Suprapubic skin (tissue), 4 donors: ENCODE data around the gene SOX9. TPM values are rescaled to one million over a fixed set of nuclear protein-coding genes. Genes with fewer than 3 reads are reported as not detected.
"Not testable (repeated sequence)": the region's sequence is repeated elsewhere in the genome, so short reads cannot be mapped to it uniquely, and the experiment has no call there.

Experiments used
- DNase-seq, 2 donors: peaks; one replicate each; pipeline ENCODE4 v3.0.0-alpha.2; 2019; ENCODE audit warnings: low spot score in 2 of 2
- H3K27ac ChIP-seq: fragments of 200-600 bp; sonication (generic); one replicate; pipeline ENCODE4 v1.5.1; 2019
- H3K27me3 ChIP-seq: fragments of 200-600 bp; sonication (generic); one replicate; pipeline ENCODE4 v1.5.1; 2019
- H3K36me3 ChIP-seq: fragments of 200-600 bp; sonication (generic); one replicate; pipeline ENCODE4 v1.5.1; 2019
- H3K4me1 ChIP-seq: fragments of 200-600 bp; sonication (generic); one replicate; pipeline ENCODE4 v1.5.1; 2019
- H3K4me3 ChIP-seq: fragments of 200-600 bp; sonication (generic); one replicate; pipeline ENCODE4 v1.5.1; 2019; ENCODE audit warnings: mild to moderate bottlenecking
- H3K9me3 ChIP-seq: fragments of 200-600 bp; sonication (generic); one replicate; pipeline ENCODE4 v1.5.1; 2019
- EP300 ChIP-seq: sonication (generic); formaldehyde crosslinking; IDR thresholded peaks from one replicate; pipeline ENCODE4 v1.6.1; 2017; ENCODE audit warnings: antibody characterized with exemption
- POLR2A ChIP-seq, 2 donors: fragments of 450-650 bp; IDR thresholded peaks; one replicate each; pipeline ENCODE4 v1.6.1; 2017; ENCODE audit warnings: antibody characterized with exemption in 2 of 2, mild to moderate bottlenecking in 2 of 2, moderate library complexity in 2 of 2
- POLR2AphosphoS5 ChIP-seq, 3 donors: sonication (generic); formaldehyde crosslinking; IDR thresholded peaks; one replicate each; pipeline ENCODE4 v1.6.1; 2017; ENCODE audit warnings: antibody characterized with exemption in 3 of 3
- WGBS: methylation state at CpG from one replicate; pipeline ENCODE4 v1.1.5; 2018; 5-methylcytosine and 5-hydroxymethylcytosine counted together
- total RNA-seq, 4 donors: library from RNA; depleted of rRNA; stranded (reverse); fragments of >200 nt; gene quantifications; one replicate each; pipeline ENCODE4 v1.1.0, GENCODE V29; 2016
- TF ChIP-seq, protein P1 (sequence below), 2 donors: fragments of 200-600 bp in 1 of 2; fragments of 450-650 bp in 1 of 2; sonication (generic) in 1 of 2; IDR thresholded peaks; one replicate each; pipeline ENCODE4 v1.5.1; 2016 to 2019; ENCODE audit warnings: antibody characterized with exemption in 2 of 2, mild to moderate bottlenecking in 1 of 2, moderate library complexity in 1 of 2

The SOX9 gene
- total RNA-seq, 4 donors from 2014 or later, result 30.0 to 52.3 (median 42.9) TPM

DNA sequence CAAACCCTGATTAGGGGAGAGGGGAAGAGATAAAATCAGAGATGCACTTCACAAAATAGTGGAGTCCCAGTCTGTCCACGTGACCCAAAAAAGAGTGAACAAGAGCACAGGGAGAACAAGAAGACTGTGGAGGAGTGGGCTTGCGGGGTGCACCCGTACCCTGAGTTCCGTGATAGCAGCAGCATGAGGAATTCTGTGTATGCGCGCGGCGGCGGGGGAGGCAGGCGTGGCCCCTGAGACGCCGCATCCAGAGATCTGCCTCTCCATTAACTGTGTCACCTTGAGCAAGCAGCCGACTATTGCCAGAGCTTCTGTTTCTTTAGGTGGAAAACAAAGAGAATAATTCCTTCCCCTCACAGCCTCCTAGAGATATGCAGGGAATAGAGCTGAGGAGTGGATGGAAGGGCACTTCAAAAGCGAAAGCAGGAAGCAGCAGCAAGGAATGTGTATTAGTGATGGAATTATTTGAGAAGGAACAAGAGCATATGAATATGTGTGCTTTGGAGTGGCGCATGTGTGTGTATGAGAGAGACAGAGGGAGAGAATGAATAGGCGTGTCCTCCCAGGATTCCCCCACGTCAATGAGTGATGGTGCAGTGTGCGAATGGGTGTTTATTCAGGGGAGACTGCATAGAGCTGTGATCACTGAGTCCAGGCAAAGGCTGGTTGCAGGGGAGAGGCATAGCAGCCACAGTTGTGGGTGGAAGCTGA is 10.4 kb upstream of the SOX9 start:
- peaks cover 10% of the 10 kb centered on the region for H3K4me1 ChIP-seq
- no peaks in the 10 kb centered on the region for H3K9me3 ChIP-seq
- TF ChIP-seq EP300 (no peak), POLR2A (IDR thresholded peaks at IDR 0.05) (no peak)
- WGBS, result 55% methylated on average over 18 of the region's 18 CpGs
- peaks cover 29% of the 10 kb centered on the region for H3K27me3 ChIP-seq
- DNase-seq, result no peak
- H3K27ac ChIP-seq, result peak overlapping the region; percentile 17
- H3K4me3 ChIP-seq, result peak overlapping the region; percentile 16
- no peaks in the 10 kb centered on the region for H3K36me3 ChIP-seq

- H3K4me1 ChIP-seq, result peaks cover 12% of the 10 kb centered on the region
- 14% methylated on average over 4 of the region's 4 CpGs for WGBS
- H3K4me3 ChIP-seq, result peak overlapping the region; percentile 16
- no peaks in the 10 kb centered on the region for H3K9me3 ChIP-seq
- H3K36me3 ChIP-seq, result no peaks in the 10 kb centered on the region
- DNase-seq, result no peak
- H3K27me3 ChIP-seq, result peaks cover 35% of the 10 kb centered on the region
- TF ChIP-seq POLR2A (IDR thresholded peaks at IDR 0.05) (no peak), EP300 (no peak), POLR2AphosphoS5 (IDR thresholded peaks at IDR 0.05) (no peak)
- TF ChIP-seq, protein P1, sequence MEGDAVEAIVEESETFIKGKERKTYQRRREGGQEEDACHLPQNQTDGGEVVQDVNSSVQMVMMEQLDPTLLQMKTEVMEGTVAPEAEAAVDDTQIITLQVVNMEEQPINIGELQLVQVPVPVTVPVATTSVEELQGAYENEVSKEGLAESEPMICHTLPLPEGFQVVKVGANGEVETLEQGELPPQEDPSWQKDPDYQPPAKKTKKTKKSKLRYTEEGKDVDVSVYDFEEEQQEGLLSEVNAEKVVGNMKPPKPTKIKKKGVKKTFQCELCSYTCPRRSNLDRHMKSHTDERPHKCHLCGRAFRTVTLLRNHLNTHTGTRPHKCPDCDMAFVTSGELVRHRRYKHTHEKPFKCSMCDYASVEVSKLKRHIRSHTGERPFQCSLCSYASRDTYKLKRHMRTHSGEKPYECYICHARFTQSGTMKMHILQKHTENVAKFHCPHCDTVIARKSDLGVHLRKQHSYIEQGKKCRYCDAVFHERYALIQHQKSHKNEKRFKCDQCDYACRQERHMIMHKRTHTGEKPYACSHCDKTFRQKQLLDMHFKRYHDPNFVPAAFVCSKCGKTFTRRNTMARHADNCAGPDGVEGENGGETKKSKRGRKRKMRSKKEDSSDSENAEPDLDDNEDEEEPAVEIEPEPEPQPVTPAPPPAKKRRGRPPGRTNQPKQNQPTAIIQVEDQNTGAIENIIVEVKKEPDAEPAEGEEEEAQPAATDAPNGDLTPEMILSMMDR (IDR thresholded peaks at IDR 0.05), result no peak
- H3K27ac ChIP-seq, result peak overlapping the region; percentile 42
These were observed 9.9 kb upstream of the SOX9 start for GRCh38 chr17:72110942-72111318.

DNA sequence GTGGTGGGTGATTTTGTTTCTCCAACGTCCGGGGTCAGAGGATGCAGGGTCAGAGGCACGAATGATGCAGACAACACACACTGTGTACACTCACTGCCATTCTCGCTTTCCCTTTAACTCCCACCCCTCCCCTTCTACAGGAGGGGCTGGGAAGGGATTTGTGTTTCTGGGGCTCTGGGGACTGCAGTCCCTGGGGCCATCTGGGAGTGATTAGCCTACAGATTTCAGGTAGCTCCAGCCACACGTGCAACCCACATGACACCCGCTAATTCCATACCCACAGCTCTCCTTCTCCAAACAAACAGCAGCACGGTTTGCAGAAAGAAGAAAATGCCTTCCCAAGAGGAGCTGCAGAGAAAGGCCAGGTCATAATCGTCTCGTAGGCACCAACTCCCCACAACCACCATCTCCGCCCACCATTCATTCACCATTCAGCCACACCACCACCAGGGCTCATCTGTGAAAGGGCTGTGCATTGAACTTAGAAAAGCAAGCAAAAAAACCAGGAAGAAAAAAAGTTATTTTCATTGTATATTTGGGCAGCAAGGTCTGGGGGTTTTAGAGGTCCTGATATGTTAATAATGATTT is 9.4 kb upstream of the SOX9 start:
- Histone ChIP-seq H3K4me3 (no peak overlapping the region), H3K9me3 (no peaks in the 10 kb centered on the region), H3K27me3 (peaks cover 40% of the 10 kb centered on the region), H3K4me1 (peaks cover 17% of the 10 kb centered on the region), H3K36me3 (no peaks in the 10 kb centered on the region), H3K27ac (peak overlapping the region; percentile 42)
- 44% methylated on average over 10 of the region's 10 CpGs for WGBS
- no peak for DNase-seq
- TF ChIP-seq, protein P1 (IDR thresholded peaks at IDR 0.05), result no peak
- no peak for TF ChIP-seq POLR2A (IDR thresholded peaks at IDR 0.05)
- no peak for TF ChIP-seq POLR2AphosphoS5 (IDR thresholded peaks at IDR 0.05)
- no peak for TF ChIP-seq EP300

GRCh38 chr17:72111926-72112325 is 8.9 kb upstream of the SOX9 start:
- WGBS, result 90% methylated on average over 5 of the region's 5 CpGs
- not testable (repeated sequence) for DNase-seq, H3K4me3 ChIP-seq, H3K27ac ChIP-seq, H3K36me3 ChIP-seq, H3K9me3 ChIP-seq
- Histone ChIP-seq H3K4me1 (peaks cover 22% of the 10 kb centered on the region), H3K27me3 (peaks cover 45% of the 10 kb centered on the region)

DNA sequence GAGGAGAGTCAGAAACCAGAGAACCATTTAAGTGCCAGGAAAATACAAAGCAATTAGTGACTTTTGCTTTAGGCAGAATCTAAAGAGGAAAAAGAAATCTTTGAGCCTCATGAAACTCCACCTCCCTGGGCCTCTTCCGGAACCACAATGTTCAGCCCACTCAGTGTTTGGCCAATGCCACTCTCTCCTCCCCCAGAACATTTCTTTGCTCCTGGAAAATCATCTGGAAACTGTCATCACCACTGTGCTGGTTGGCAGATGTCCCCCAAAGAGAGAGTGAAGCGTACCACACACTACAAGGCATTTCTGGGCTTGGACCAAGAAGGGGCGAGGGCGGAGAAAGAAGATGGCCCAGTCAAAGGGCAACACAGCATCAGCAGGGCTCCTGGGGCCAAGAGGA is 7.1 kb upstream of the SOX9 start:
- H3K9me3 ChIP-seq, result no peaks in the 10 kb centered on the region
- H3K27ac ChIP-seq, result peak overlapping the region; percentile 60
- TF ChIP-seq POLR2AphosphoS5 (IDR thresholded peaks at IDR 0.05), result no peak
- no peak for TF ChIP-seq POLR2A (IDR thresholded peaks at IDR 0.05)
- TF ChIP-seq EP300, result no peak
- TF ChIP-seq, protein P1 (IDR thresholded peaks at IDR 0.05), result no peak
- H3K27me3 ChIP-seq, result peaks cover 60% of the 10 kb centered on the region
- no peak for DNase-seq
- no peaks in the 10 kb centered on the region for H3K36me3 ChIP-seq
- peaks cover 40% of the 10 kb centered on the region for H3K4me1 ChIP-seq
- H3K4me3 ChIP-seq, result no peak overlapping the region
- 40% methylated on average over 4 of the region's 4 CpGs for WGBS

DNA sequence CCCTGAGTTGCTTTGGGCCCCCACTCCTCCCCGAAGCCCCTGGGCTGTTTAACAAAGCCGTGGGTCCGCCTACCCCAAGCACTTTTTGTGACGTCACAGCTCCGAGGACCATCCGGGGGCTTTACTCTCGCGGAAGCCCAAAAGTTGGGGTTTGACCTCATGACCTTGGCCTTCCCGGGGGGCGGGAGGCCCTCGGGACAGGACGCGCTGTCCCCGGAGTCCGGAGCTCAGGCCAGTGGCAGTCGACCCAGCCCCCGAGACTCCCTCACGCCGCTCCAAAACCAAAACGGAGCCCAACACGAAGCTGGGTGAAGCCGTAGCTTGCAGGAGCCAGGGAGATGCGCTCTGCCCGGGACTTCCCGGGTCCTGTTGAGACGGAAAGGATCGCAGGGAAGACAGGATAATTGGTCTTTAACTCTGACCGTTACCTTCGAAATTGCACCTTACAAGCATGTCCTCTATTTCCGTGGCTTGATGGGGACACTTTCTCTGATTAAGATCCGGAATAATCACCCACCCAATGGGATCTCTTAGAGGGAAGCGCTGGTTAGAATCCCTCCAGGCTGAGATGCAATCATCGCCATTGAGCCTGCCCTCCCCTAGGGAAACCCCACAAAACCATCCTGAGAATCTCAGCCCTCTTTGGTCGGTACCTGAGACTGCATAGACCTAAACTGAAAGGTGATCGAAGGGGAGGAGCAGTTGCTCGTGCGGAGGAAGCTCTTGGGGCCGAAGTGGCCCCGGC is 4.9 kb upstream of the SOX9 start:
- H3K27me3 ChIP-seq, result peaks cover 80% of the 10 kb centered on the region
- DNase-seq, result no peak
- H3K9me3 ChIP-seq, result no peaks in the 10 kb centered on the region
- peak overlapping the region; percentile 61 for H3K4me3 ChIP-seq
- TF ChIP-seq POLR2AphosphoS5 (IDR thresholded peaks at IDR 0.05) (no peak), POLR2A (IDR thresholded peaks at IDR 0.05) (no peak), EP300 (no peak)
- TF ChIP-seq, protein P1 (IDR thresholded peaks at IDR 0.05), result no peak
- 21% methylated on average over 22 of the region's 39 CpGs for WGBS
- peak overlapping the region; percentile 54 for H3K27ac ChIP-seq
- H3K4me1 ChIP-seq, result peaks cover 49% of the 10 kb centered on the region
- no peaks in the 10 kb centered on the region for H3K36me3 ChIP-seq
